Measurements from ENCODE around the gene RPS15. TPM values are rescaled to one million over a fixed set of nuclear protein-coding genes. Genes with fewer than 3 reads are reported as not detected.

The RPS15 gene
- total RNA-seq, 6 experiments from 2014 or later: 1,047 to 1,358 (median 1,277) TPM

DNA sequence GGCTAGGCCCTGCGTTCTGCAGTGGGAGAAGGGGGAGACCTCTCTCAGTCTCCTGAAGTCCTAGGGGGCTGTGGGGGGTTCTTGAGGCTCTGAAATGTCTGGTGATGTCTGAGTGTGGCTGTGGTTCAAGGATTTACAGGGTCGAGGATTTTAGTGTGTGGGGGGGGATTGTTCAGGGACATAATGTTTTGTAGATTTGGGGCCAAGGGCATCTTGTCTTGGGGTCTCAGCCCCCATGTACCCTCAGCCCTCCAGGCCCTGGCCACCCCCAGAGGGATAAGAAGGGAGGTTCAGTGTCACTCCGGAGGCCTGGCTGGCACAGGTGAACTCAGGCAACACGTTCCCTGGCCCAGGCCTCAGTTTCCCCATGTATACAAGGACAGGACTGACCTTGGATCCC lies 9.3 kb downstream of the RPS15 start:
- Mint-ChIP-seq H3K4me3 (no peak overlapping the region), H3K27ac (no peak overlapping the region), H3K4me1 (ENCODE audit: low read depth) (peaks cover 4% of the 10 kb centered on the region; the same call in 1 of the 2 replicates), H3K36me3 (ENCODE audit: low read depth) (peaks cover 3% of the 10 kb centered on the region; the same call in 1 of the 2 replicates), H3K9me3 (no peaks in the 10 kb centered on the region; the same call in 1 of the 2 replicates), H3K27me3 (ENCODE audit: insufficient read depth) (peaks cover 33% of the 10 kb centered on the region)
- TF ChIP-seq, protein P1, sequence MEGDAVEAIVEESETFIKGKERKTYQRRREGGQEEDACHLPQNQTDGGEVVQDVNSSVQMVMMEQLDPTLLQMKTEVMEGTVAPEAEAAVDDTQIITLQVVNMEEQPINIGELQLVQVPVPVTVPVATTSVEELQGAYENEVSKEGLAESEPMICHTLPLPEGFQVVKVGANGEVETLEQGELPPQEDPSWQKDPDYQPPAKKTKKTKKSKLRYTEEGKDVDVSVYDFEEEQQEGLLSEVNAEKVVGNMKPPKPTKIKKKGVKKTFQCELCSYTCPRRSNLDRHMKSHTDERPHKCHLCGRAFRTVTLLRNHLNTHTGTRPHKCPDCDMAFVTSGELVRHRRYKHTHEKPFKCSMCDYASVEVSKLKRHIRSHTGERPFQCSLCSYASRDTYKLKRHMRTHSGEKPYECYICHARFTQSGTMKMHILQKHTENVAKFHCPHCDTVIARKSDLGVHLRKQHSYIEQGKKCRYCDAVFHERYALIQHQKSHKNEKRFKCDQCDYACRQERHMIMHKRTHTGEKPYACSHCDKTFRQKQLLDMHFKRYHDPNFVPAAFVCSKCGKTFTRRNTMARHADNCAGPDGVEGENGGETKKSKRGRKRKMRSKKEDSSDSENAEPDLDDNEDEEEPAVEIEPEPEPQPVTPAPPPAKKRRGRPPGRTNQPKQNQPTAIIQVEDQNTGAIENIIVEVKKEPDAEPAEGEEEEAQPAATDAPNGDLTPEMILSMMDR (IDR thresholded peaks at IDR 0.05): no peak
- no peak for DNase-seq

DNA sequence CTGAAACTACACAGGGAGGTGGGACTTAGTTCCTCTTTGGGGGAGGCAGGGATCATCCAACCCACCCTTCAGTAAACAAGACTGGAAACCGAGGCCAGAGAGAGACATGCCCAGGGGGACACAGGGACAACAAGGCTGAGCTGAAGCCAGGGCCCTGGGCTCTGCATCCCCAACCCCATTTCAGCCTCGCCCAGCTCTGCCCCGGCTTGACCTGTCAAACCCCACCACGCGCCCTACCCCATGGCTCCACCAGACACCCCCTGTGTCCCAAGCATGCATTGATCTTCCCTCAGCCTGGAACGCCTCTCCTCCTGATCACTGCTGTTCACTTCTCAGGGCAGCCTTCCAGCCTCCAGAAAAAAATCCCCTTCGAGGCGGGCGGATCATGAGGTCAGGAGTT lies 9.7 kb downstream of the RPS15 start:
- Mint-ChIP-seq H3K4me3 (no peak overlapping the region), H3K27ac (no peak overlapping the region), H3K36me3 (ENCODE audit: low read depth) (no peaks in the 10 kb centered on the region), H3K9me3 (no peaks in the 10 kb centered on the region; the same call in 1 of the 2 replicates), H3K4me1 (ENCODE audit: low read depth) (no peaks in the 10 kb centered on the region), H3K27me3 (ENCODE audit: insufficient read depth) (peaks cover 35% of the 10 kb centered on the region)
- no peak for DNase-seq
- TF ChIP-seq, protein P1 (IDR thresholded peaks at IDR 0.05): no peak

DNA sequence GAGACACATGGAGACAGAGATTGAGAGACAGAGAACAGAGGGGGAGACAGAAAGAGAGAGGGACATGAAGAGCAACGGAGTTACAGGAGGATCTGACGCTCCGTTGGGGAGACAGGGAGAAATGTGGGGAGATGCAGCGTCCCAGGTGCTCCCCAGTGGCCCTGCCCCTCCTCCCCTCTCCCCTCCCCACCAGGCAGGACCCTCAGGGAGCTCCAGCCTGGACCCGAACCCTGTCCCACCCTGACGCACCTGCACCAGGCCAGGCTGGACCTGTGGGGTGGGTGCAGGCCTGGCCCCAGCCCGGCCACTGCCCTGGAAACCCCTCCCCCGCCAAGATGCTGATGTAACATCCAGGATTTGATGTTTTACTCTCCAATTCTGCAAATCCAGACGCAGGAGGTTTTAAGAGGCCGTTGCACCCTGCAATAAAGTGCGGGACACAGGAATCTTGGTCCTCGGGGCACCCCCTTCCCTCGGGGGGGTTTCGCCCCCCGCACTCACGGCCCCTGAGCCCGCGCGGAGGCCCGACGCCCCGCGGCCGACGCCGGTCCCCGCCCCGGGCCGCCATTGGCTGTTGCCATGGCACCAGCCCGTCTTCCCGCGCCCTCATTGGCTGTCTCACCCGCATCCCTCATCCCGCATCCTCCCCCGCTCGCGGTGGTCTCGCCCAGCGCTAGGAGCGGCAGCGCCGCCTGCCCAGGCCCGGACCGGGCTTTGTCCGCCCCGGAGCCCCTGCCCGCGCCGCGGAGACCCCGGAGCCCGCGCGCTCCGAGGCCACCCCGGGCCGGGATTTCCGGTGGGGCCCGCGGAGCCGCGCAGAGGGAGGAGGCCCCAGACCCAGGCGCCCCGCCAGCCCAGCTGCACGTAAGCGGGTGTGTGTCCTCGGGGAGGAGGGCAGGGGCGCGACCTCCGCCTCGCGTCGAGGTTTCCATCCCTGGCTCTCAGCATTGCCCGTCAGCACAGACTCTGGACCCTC lies 11.6 kb downstream of the RPS15 start, which contains the start of gene APC2:
Gene APC2, plus strand, starts transcription at position 655 of the 976 bp plus-strand sequence. CDS start 2,881 bp downstream, outside the sequence.
- Mint-ChIP-seq H3K4me1 (ENCODE audit: low read depth) (no peaks in the 10 kb centered on the region), H3K36me3 (ENCODE audit: low read depth) (no peaks in the 10 kb centered on the region), H3K27ac (no peak within 1 kb of the TSS), H3K27me3 (ENCODE audit: insufficient read depth) (peaks cover 33% of the 10 kb centered on the region), H3K9me3 (no peaks in the 10 kb centered on the region; the same call in 1 of the 2 replicates), H3K4me3 (no peak within 1 kb of the TSS; the same call in 1 of the 2 replicates)
- no peak for DNase-seq
- TF ChIP-seq, protein P1 (IDR thresholded peaks at IDR 0.05): no peak

DNA sequence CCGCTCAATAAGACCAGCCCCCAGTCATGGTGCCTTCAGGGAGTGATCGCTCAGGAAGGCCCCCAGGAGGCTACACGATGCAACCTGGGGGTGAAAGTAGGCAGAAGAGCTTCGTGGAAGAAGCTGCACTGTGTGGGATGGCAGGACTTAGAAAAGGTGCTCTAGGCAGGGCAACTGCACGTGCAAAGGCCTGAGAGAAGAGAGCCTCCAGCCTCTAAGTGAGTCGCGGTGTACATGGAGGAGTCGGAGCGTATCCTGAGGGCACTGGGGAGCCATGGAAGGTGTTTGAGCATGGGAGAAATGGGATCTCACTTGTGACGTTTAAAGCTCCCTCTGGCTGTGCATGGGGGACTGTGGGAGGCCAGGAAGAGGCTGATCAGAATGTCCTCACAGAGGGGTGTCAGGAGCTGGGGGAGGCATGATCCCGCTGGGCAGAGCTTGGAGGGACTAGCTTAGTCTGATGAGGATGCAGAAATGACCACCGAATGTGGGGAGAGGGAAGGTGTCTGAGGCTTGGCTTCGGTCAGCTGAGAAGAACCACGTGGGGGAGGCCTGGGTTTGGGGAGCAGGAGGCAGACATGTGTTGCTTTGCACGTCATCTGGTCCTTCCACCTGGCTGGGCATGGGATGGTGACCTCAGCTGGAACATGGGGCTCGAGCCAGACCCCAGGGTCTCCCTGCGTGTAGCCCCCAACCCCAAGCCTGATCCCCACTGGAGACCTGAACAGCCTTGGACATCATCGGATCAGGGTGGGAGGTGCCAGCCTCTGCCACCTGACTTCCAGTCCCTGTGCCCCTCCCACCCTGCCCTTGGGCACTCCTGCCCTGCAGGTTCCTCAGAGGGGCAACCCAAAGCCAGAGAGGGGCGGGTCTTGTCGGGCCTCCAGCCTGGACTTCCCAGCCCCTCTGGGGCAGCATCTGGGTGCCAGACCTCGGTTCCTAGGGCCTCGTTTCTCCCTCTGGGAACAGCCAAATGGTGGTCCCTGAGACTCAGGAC lies 12.8 kb downstream of the RPS15 start:
- peaks cover 35% of the 10 kb centered on the region for H3K27me3 Mint-ChIP-seq (ENCODE audit: insufficient read depth)
- no peaks in the 10 kb centered on the region for H3K36me3 Mint-ChIP-seq (ENCODE audit: low read depth)
- DNase-seq: no peak
- no peak overlapping the region for H3K27ac Mint-ChIP-seq
- H3K9me3 Mint-ChIP-seq: no peaks in the 10 kb centered on the region; the same call in 1 of the 2 replicates
- H3K4me1 Mint-ChIP-seq (ENCODE audit: low read depth): no peaks in the 10 kb centered on the region
- TF ChIP-seq, protein P1 (IDR thresholded peaks at IDR 0.05): no peak
- H3K4me3 Mint-ChIP-seq: no peak overlapping the region; the same call in 1 of the 2 replicates
